NCI-H345 (cell line): ENCODE measurements around the gene KLF5.

Experiments
- DNase-seq: peaks from one replicate; lab custom pipeline; 2025; lab: John Stamatoyannopoulos, UW

KLF5 gene

GRCh38 chr13:73059460-73060250, 850 bp downstream of the KLF5 start:
- peak; percentile 54 for DNase-seq

- peak; percentile 38 for DNase-seq
Measured at GRCh38 chr13:73060251-73061160, 1.7 kb downstream of the KLF5 start.

GRCh38 chr13:73061473-73061872, 2.7 kb downstream of the KLF5 start:
- DNase-seq = peak; percentile 14

GRCh38 chr13:73061876-73062275, 3.1 kb downstream of the KLF5 start:
- DNase-seq = no peak

- no peak for DNase-seq
Measured at GRCh38 chr13:73062468-73062867, 3.7 kb downstream of the KLF5 start.

- DNase-seq = no peak
Measured at GRCh38 chr13:73063166-73063565, 4.4 kb downstream of the KLF5 start.

- peak; percentile 9 for DNase-seq
Measured at GRCh38 chr13:73065036-73065435, 6.2 kb downstream of the KLF5 start.

GRCh38 chr13:73065665-73066340, 7.0 kb downstream of the KLF5 start:
- peak; percentile 78 for DNase-seq

GRCh38 chr13:73069206-73069805, 10.5 kb downstream of the KLF5 start:
- DNase-seq = no peak

GRCh38 chr13:73070451-73071098, 11.8 kb downstream of the KLF5 start:
- DNase-seq = no peak

- no peak for DNase-seq
Measured at GRCh38 chr13:73072239-73072900, 13.6 kb downstream of the KLF5 start.

GRCh38 chr13:73073050-73073449, 14.2 kb downstream of the KLF5 start:
- no peak for DNase-seq

GRCh38 chr13:73074014-73074413, 15.2 kb downstream of the KLF5 start:
- no peak for DNase-seq

GRCh38 chr13:73074926-73075325, 16.1 kb downstream of the KLF5 start:
- no peak for DNase-seq

- no peak for DNase-seq
Measured at GRCh38 chr13:73075546-73075945, 16.7 kb downstream of the KLF5 start.

- no peak for DNase-seq
Measured at GRCh38 chr13:73075954-73076353, 17.1 kb downstream of the KLF5 start.

- no peak for DNase-seq
Measured at GRCh38 chr13:73077865-73078264, 19.1 kb downstream of the KLF5 start.

- no peak for DNase-seq
Measured at GRCh38 chr13:73079359-73079758, 20.6 kb downstream of the KLF5 start.

GRCh38 chr13:73081256-73081915, 22.6 kb downstream of the KLF5 start:
- DNase-seq = no peak

- DNase-seq = peak; percentile 38
Measured at GRCh38 chr13:73082471-73082870, 23.7 kb downstream of the KLF5 start.
